Umbilical cord (tissue), 2 donors: ENCODE data around the gene INPP5D. TPM values are rescaled to one million over a fixed set of nuclear protein-coding genes. Genes with fewer than 3 reads are reported as not detected.
"Not testable (repeated sequence)": the region's sequence is repeated elsewhere in the genome, so short reads cannot be mapped to it uniquely, and the experiment has no call there.

Source experiments
- DNase-seq: peaks from one replicate; pipeline ENCODE4 v3.0.0-alpha.2; 2015; ENCODE audit warnings: low spot score
- total RNA-seq: library from RNA; depleted of rRNA; stranded (reverse); fragments of >200 nt; gene quantifications from one replicate; pipeline ENCODE4 v1.2.3, GENCODE V29; 2014; ENCODE audit warnings: low replicate concordance; ENCODE audit not compliant: insufficient read depth

Gene INPP5D
- total RNA-seq, 1 donor from 2014 or later, result 5.8 TPM

DNA sequence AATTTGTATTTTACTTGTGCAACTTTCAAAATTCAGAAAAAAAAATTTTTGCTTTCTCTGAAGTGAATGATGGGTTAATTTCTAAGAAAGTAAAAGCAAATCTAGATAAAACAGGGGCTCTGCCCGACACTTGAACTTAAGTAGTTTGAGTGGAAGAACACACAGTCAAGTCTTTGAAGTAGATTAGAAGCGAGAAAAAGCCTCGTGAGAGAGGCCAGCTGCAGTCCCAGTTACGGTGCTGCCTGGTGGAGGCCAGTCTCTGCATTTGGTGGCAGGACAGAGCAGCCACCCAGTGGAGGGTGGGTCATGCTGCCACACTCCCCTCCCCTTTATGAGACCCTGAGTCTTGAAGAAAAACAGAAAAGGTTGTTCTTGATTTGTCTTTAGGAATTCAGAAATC lies 81.8 kb downstream of the INPP5D start:
- DNase-seq, result no peak

DNA sequence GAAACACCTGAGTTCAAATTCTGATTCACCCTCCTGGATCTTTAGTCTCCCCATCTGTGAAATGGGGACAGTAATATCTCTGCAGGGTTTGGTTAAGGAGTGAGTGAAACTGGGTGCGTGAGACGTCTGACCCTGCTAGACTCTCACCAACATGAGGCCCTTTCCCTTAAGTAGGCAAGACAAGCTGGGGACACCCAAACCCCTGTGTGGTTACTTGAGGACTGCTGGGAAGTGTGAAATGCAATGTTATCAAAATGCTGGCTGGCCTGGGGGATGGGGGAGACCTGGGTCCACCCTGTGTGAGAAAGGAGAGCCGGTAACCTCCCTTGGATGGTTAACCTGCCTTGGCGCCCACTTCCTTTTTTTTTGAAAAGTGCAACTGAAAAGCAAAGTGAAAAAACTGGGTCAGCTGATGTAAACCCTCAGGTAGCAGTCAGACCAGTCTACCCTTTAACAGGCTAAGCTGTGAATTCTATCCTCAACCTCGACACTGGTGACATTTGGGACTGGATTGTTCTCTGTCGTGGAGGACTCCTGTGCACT lies 82.3 kb downstream of the INPP5D start:
- no peak for DNase-seq

DNA sequence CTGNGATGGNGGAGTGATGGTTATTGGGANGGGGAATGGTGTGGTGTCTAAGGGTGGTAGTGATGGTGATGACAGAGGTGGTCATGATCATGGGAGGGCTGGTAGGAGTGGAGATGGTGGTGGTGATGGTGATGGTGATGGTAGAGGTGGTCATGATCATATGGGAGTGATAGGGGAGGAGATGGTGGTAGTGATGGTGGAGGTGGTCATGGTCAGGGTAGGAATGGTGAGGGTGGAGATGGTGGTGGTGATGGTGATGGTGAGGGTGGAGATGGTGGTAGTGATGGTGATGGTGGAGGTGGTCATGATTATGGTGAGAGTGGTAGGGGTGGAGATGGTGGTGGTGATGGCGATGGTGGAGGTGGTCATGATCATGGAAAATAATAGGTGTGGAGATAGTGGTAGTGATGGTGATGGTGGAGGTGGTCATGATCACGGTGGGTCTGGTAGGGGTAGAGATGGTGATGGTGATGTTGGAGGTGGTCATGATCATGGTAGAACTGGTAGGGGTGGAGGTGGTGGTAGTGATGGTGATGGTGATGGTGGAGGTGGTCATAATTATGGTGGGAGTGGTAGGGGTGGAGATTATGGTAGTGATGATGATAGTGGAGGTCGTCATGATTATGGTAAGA lies 83.7 kb downstream of the INPP5D start:
- DNase-seq, result no peak

DNA sequence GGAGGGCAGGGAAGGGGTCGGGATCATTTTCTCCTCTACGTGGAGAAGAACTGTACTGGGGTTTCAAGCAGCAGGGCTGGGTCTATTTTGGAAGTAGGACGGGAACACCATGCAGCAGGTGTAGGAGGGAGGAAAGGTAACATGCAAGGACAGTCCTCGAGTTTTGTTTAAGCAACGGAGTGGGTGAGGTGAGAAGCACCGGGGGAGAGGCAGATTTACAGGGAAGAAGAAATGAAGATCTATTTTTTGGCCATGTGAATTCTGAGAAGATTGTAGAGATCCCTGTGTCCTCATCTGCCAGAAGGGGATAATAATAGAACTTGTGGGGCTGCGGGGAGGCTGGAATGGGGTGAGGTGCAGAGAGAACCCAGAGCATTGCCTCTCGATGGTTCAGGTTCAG lies 85.6 kb downstream of the INPP5D start:
- no peak for DNase-seq

DNA sequence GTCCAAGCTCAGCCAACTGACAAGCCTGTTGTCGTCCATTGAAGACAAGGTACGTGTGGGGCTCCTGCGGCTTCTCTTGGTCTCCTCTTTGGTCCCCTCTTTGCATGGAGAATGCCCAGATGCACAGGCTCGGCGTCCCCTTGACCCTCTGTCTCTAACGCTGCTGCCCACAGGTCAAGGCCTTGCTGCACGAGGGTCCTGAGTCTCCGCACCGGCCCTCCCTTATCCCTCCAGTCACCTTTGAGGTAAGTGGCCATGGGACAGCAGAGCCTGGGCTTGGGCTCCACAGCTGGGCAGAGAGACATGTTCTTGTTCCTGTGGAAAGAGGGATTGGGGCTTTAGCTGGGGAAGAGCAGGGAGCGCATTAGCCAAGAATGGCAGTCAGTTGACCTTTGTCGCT lies 86.1 kb downstream of the INPP5D start:
- DNase-seq, result no peak

DNA sequence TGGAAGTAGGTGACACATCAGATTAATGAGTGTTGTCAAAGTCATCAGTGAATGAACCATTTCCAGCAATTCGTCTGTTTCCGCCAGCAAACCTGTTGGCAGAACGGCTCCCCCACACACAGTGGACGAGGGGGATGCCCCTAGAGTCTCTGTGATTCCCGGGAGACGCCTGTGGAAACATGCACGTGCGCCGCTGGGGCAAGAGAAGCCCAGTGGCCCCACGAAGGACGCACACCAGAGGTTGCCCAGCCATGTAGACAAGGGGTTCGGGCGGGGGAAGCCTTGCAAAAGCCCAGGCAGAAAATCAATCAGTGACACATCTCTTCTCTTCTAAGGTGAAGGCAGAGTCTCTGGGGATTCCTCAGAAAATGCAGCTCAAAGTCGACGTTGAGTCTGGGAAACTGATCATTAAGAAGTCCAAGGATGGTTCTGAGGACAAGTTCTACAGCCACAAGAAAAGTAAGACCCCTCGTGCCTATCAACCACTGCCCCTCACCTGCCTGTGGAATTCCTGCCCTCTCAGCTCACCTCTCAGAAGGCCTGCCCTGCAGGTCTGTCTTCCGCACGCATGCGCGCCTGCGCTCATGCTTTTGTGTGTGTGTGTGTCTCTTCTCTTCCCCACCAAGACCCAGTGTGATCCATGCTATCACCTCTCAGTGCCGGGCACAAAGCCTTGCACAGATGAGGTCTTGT lies 87.1 kb downstream of the INPP5D start:
- no peak for DNase-seq

DNA sequence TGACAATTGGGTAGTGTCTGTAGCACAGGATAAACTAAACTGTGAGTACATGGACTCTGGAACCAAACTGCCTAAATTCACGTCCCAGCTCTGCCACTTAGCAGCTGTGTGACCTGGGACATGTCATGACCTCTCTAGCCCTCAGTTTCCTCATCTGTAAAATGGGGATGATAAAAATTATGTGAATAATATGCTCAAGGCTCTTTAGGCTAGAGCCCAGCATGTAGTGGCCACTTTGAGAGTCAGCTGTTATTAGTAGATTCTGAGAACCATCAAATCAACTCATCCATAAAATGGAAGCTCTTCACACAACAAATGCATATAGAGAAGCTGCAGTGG lies 87.7 kb downstream of the INPP5D start:
- no peak for DNase-seq

DNA sequence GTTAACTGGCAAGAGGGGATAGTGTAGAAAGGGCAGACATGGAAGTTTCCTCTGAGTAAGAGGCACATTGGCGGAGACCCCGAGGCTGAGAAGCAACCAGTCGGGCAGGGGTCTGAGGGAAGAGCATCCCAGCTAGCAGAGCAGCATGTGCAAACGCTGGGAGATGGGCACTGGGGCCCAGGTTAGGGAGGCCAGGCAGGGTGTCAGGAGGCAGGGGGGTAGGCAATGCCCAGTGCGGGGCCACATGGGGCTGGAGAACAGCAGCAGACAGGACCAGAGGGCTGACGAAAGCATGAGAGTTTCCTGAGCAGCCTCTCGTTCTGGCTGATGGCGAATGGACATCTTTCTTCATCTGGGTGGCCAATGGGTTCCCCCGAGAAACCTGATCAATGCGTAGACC lies 88.2 kb downstream of the INPP5D start:
- no peak for DNase-seq

DNA sequence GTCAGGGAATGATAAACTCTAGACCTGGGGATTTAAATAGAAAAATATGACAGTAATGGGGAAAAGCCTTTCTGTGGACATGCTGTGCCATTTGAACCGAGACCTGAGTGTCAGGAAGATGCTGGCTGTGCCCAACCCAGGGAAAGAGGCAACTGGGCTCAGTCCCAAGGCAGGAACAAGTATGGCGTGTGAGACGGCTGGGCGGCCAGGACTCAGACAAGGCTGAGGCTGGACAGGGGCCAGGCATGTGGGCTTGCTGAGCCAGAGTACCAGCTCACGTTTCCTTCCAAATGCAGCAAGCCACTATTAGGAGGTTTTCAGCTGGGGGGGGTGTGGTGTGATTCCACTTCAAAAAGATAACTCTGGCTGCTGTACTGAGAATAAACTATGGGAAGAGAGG lies 92.4 kb downstream of the INPP5D start:
- no peak for DNase-seq

DNA sequence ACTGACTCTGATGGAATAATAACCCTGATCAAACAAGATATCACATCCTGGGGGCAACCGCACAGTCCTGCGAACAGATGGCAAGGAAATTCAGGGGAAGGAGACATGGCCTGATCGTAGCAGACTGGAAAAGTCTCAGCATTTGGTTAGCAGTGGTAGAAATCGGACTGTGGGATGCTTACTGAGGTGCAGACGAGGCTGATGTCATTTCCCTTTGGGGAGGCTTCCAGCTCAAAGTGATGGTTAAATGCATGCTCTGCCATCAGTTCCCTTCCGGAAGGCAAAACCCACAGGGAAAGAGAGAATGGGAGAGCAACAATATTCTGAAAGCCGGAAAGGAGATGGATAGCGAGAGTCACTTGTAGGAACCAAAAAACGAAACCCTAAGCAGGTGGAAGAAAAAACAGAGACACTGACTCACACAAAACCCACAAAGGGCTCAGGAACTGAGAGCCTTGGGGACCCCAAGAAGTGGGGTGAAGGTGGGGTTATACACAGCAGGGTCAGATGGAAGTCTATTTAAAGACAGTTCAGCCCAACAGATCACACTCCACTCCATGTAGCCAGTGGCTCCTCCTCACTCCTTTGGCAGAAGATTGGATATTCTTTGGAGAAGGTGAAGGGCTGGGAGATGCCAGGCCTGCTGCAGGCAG lies 93.1 kb downstream of the INPP5D start:
- DNase-seq, result no peak

DNA sequence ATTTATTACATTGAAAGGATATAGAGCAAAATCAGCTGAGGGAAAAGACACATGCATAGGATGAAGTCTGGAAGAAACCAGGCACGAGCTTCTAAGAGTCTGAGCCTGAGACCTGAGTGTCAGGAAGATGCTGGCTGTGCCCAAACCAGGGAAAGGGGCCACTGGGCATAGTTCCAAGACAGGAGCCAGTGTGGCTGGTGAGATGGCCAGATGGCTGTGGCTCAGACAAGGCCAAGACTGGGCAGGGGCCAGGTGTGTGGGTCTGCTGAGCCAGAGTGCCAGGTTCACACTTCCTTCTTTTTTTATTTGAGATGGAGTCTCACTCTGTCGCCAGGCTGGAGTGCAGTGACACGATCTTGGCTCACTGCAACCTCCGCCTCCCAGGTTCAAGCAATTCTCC lies 95.9 kb downstream of the INPP5D start:
- DNase-seq, result no peak

DNA sequence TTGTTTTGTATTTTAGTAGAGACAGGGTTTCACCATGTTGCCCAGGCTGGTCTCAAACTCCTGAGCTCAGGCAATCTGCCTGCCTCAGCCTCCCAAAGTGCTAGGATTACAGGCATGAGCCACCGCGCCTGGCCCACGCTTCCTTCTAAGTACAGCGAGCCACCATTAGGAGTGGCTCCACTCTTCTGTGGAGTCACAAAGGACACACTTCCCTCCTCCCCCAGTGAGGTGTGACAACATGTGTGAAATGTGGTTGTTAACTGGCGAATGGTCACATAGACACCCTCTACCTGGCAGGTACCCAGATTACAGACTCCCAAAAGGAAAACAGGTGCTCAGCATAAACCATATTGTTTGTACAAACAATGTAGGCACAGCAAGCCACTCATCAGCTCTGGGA lies 96.3 kb downstream of the INPP5D start:
- not testable (repeated sequence) for DNase-seq

DNA sequence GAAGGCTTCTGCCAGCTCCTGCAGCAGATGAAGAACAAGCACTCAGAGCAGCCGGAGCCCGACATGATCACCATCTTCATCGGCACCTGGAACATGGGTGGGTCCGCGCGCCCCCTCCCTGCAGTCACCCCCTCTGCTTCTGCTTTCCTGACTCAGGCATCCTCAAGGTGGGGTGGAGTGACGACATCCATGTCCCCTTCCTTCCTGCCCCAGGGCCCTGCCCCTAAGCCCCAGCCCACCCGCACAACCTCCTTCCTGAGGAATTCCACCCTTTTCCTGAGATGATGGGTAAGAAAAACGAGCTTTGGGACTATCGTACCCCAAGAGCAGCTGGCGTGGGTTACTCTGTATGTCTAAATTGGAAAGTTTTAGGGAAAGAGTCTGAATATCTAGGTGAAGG lies 101.6 kb downstream of the INPP5D start:
- no peak for DNase-seq

DNA sequence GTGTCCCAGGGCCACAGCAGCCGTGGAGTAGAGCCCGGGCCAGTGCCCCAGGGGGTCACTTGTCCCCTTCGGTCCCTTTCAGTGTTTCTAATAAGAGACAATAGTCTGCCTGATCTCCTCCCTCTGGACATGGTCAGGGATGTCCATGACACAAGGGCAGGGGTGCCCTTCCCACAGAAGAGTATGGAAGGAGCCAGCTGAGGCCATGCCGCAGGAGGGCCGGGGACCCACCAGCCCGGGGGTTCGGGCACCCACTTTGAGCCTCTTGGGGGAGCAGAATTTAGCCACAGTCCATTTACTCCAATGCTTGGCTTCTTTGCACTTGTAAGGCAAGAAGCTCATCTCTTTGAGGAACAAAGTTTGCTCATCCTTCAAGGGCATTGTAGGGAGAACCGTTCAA lies 102.6 kb downstream of the INPP5D start:
- no peak for DNase-seq

DNA sequence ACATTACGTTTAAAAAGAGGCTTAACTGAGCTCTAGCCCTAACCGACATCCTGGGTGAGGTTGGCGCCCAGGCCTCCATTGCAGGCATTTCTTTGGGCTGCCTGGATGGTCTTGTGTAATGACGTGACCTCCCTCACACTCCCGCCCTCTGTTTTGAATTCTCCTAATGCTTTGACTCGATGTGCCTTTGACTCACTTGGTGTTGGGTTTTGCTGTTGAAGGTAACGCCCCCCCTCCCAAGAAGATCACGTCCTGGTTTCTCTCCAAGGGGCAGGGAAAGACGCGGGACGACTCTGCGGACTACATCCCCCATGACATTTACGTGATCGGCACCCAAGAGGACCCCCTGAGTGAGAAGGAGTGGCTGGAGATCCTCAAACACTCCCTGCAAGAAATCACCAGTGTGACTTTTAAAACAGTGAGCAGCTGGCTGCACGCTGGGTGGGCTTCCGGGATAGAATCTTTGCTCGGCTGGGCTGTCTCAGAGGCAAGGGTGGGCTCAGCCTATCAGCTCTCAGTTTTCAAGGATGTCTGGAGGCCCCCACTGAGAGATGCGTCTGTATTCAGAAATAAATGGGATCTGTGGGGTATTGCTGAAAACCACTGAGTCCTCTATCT lies 103.5 kb downstream of the INPP5D start:
- DNase-seq, result peak; percentile 9

DNA sequence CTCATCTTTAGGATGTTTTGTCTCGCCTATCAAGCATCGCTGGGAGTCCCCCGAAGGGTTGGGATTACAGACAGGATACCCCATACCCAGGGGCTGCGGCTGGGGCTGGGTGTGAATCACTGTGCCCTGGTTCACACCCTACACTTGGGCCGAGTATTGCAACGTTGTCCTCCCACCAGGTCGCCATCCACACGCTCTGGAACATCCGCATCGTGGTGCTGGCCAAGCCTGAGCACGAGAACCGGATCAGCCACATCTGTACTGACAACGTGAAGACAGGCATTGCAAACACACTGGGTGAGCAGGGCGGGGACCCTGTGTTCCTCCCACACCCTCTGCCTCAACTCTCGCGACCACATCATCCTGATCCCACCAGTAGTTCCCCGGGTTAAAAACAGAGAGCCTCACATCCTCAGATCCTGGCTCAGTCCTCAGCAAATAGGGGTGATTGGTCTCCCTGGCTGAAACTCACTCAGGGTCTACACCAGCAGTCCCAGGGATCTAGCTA lies 104.0 kb downstream of the INPP5D start:
- no peak for DNase-seq

DNA sequence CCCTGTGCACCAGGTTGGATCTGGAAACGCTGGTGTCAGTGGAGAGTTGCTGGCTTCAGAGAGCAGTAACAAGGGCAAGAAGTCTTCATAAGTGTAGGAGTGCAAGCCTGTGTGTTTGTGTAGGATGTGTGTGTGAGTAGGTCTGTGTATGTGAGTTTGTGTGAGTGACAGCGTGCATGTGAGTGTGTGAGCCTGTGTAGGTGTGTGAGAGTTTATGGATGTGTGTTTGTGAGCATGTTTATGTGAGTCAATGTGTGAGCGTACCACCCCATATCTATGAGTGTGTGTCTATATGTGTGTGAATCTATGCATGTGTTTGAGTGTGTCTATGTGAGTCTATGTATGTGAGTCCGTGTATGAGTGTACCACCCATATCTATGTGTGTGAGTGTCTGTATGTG lies 104.8 kb downstream of the INPP5D start:
- DNase-seq, result no peak

DNA sequence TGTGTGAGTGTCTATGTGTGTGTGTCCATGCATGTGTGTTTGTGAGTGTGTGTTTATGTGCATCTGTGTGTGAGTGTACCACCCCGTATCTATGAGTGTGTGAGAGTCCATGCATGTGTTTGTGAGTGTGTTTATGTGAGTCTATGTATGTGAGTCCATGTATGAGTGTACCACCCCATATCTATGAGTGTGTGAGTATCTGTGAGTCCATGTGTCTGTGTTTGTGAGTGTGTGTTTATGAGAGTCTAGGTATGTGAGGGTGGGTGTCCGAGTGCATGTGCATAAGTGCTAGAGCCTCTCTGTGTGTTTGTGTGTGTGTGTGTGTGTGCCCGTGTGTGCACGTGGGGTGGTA lies 105.4 kb downstream of the INPP5D start:
- DNase-seq, result no peak

DNA sequence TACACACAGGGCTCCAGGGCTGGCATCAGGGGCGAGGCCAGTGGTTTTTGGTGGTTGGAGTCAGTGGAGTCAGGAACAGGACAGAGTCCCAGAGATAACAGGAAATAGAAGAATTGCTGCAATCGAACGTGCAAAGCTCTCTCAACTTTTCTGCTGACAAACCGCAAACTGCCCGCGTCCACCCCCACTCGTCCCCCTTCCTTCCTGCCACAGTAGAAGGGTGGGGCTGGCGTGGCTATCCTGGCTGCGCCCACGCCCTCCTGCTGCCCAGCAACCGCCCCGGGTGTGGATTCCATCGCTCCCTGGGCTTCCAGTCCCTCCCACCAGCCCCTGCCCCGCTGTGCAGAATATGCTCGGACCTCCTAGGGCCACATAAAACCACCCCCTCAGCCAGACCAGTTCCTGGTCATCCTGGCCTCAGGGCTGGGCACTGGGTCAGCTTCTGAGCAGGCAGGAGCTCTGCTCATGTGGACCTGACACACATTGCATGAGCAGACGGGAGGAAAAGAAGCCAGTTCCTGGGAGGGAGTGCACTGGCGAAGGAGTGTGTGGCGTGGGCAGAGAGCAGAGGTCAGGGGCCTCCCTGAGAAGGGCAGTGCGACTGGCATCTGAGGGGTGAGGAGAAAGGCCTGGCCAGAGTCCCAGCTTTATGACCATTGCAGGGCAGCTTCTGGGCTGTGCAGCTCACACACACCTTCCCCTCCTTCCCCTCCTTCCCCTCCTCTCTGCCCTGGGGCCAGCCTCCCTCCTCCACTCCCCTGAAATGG lies 105.9 kb downstream of the INPP5D start:
- DNase-seq, result peak; percentile 12

DNA sequence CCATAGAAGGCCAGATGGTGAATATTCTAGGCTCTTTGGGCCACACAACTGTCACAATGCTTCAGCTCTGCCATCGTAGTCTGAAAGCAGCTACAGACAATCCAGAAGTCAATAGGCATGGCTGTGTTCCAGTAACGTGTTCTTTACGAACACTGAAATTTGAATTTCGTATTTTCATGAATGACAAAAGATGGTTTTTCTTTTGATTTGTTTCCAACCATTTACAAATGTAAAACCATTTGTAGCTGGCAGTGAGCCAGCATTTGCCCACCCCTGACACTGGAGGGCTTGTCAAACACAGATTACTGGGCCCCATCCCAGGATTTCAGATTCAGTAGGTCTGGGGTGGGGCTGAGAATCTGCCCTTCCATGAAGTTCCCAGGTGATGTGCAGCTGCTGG lies 108.3 kb downstream of the INPP5D start:
- DNase-seq, result no peak

DNA sequence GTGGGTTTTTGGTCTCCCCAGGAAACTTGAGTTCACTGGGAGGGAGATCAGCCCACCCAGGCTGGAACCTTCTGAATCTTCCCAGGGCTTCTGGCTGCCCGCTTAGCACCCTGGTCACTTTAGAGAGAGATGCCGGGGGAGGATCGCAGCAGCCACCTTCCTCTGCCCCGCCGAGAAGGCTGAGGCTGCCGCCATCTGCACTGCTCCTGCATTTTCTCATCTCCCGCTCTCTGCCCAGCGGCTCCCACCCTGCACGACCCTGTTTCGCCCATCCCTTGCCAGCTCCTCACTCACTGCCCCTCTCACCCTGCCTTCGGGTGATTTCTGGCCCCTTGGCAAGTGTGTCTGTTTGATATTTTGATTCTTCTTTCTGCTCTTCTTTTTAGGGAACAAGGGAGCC lies 108.8 kb downstream of the INPP5D start:
- no peak for DNase-seq

DNA sequence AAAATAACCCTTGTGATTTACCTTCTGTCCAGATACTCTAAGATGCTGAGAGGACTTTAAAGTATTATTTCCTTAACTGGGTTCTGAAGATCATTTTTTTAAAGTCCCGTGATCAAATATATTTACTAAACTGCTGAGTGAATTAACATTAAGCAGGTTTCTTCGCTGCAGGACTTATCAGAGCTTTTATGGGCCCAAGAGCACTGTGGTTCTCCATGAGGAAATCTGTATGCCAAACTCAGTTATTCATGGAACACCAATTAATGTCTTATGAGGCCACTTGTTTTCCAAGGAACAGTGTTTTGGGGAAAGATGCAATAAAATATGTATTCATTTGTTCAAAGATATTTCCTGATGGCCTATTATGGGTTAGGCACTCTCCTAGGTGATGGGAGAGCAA lies 111.2 kb downstream of the INPP5D start:
- no peak for DNase-seq
